ENCODE measurements around the gene RUFY4. TPM values are rescaled to one million over a fixed set of nuclear protein-coding genes. Genes with fewer than 3 reads are reported as not detected.

RUFY4 gene
- total and polyA plus RNA-seq, 2 of the 13 experiments (the other 11 are each of a cell fraction or from before 2014, with no cell fraction given) = not detected

GRCh38 chr2:218125095-218125494 is 56.0 kb downstream of the RUFY4 start:
- no peak for DNase-seq (ENCODE audit: low spot score)
- Histone ChIP-seq H3K9ac (ENCODE audit: insufficient read depth, low read depth, low read length) (no peak overlapping the region), H3K9me3 (ENCODE audit: low read length) (no peaks in the 10 kb centered on the region), H3K27ac (ENCODE audit: extremely low read length, insufficient read depth, low read length) (no peak overlapping the region), H3K4me3 (replicated peaks in 1 of 3; ENCODE audit: insufficient read depth in 1 of 3, low read depth in 2 of 3, low read length in 3 of 3) (no peak overlapping the region), H3K27me3 (ENCODE audit: control insufficient read depth in 1 of 2, insufficient read depth in 2 of 2, low read length in 2 of 2) (peaks cover 1 to 39% of the 10 kb centered on the region in 2 experiments), H3K36me3 (replicated peaks in 1 of 2; ENCODE audit: control insufficient read depth in 1 of 2, insufficient read depth in 2 of 2, low read length in 2 of 2) (no peaks in the 10 kb centered on the region), H3K4me2 (ENCODE audit: low read depth, low read length) (no peak overlapping the region), H2AFZ (ENCODE audit: low read length) (no peak overlapping the region), H4K20me1 (ENCODE audit: insufficient read depth, low read length) (no peaks in the 10 kb centered on the region), H3K79me2 (ENCODE audit: insufficient read depth, low read length) (no peaks in the 10 kb centered on the region), H3K4me1 (ENCODE audit: insufficient read depth, low read length) (no peaks in the 10 kb centered on the region)
- ATAC-seq = no peak
- ChIA-PET POLR2A (no interaction called here), CTCF (ENCODE audit: low intra/inter-chr PET ratio, low total read pairs) (no interaction called here)
- WGBS (ENCODE audit: low lambda C conversion rate) = 4% methylated on average over 4 of the region's 4 CpGs
- in situ Hi-C loops (cut with HindIII; ENCODE audit: extremely low pct_ligation_motif_present, low pct_unique_long_range_greater_than_20kb) (no loop called here), intact Hi-C loops (cut with micrococcal nuclease; ENCODE audit: unreplicated experiment) (no loop called here)
- no peak for FAIRE-seq
- no TSS peak for BruUV-seq (replicated peaks)
- TF ChIP-seq GPN1 (CRISPR knock-in tag; IDR thresholded peaks at IDR 0.05; ENCODE audit: borderline replicate concordance) (no peak), SMARCE1 (IDR thresholded peaks at IDR 0.05; ENCODE audit: borderline replicate concordance) (no peak), NR3C1 (CRISPR knock-in tag; IDR thresholded peaks at IDR 0.05) (no peak), ZNF407 (CRISPR knock-in tag; IDR thresholded peaks at IDR 0.05; ENCODE audit: not compliant biosample characterization) (no peak), ZNF7 (CRISPR knock-in tag; IDR thresholded peaks at IDR 0.05) (no peak), ZNF546 (CRISPR knock-in tag; conservative IDR thresholded peaks at IDR 0.05) (no peak), KDM2A (CRISPR knock-in tag; IDR thresholded peaks at IDR 0.05; ENCODE audit: borderline replicate concordance, low read depth) (no peak), FOXA3 (CRISPR knock-in tag; IDR thresholded peaks at IDR 0.05) (no peak), ATAD3A (CRISPR knock-in tag; IDR thresholded peaks at IDR 0.05) (no peak), ZNF207 (IDR thresholded peaks at IDR 0.05; ENCODE audit: borderline replicate concordance) (no peak), RARA (CRISPR knock-in tag; IDR thresholded peaks at IDR 0.05) (no peak), THAP9 (CRISPR knock-in tag; IDR thresholded peaks at IDR 0.05; ENCODE audit: borderline replicate concordance) (no peak), ZNF615 (CRISPR knock-in tag; IDR thresholded peaks at IDR 0.05; ENCODE audit: borderline replicate concordance) (no peak), HNF4G (IDR thresholded peaks at IDR 0.05; ENCODE audit: borderline replicate concordance, low read depth, low read length) (no peak), HNF4G (CRISPR knock-in tag; IDR thresholded peaks at IDR 0.05; ENCODE audit: borderline replicate concordance, low read depth) (no peak), ZNF383 (CRISPR knock-in tag; IDR thresholded peaks at IDR 0.05; ENCODE audit: borderline replicate concordance) (no peak)
